Liver (tissue), 3 donors: ENCODE measurements around the gene DOCK9.

Source experiments
- ATF3 ChIP-seq: IDR thresholded peaks from 2 replicates; pipeline ENCODE4 v1.6.1; 2016; ENCODE audit warnings: antibody characterized with exemption
- CTCF ChIP-seq: fragments of 150-350 bp; IDR thresholded peaks from 2 replicates; pipeline ENCODE4 v1.5.1; 2017; ENCODE audit warnings: improper control_type of control experiment, low read depth, low read length; ENCODE audit not compliant: missing input control
- FOXA2 ChIP-seq: IDR thresholded peaks from 2 replicates; pipeline ENCODE4 v1.6.1; 2016; ENCODE audit warnings: antibody characterized with exemption
- GABPA ChIP-seq, 2 donors: IDR thresholded peaks in 1 of 2; conservative IDR thresholded peaks in 1 of 2; 2 replicates each; pipeline ENCODE4 v1.6.1; 2016; ENCODE audit warnings: antibody characterized with exemption in 2 of 2, mild to moderate bottlenecking in 1 of 2, moderate library complexity in 1 of 2
- donor health status: healthy.
- donor health status: healthy.

- TF ChIP-seq GABPA (IDR thresholded peaks at IDR 0.05 in 1 of 2, conservative IDR thresholded peaks at IDR 0.05 in 1 of 2), result no peak
- TF ChIP-seq CTCF, result no peak
- TF ChIP-seq FOXA2, result no peak
- no peak for TF ChIP-seq ATF3
Observed at GRCh38 chr13:98769736-98770135, 208.1 kb downstream of the DOCK9 start.
